Muscle layer of duodenum (tissue), 2 donors: ENCODE data around the gene EPS8L3.

Source experiments
- H3K27ac ChIP-seq: one replicate; pipeline ENCODE4 v1.7.0; 2013; ENCODE audit warnings: mild to moderate bottlenecking, low read length
- H3K27me3 ChIP-seq: one replicate; pipeline ENCODE4 v1.7.0; 2013; ENCODE audit warnings: low read depth, mild to moderate bottlenecking, control low read depth, low read length
- H3K36me3 ChIP-seq, 2 donors: one replicate each; pipeline ENCODE4 v1.7.0; 2013; ENCODE audit warnings: low read length in 2 of 2, control low read depth in 1 of 2, mild to moderate bottlenecking in 1 of 2; ENCODE audit not compliant: insufficient read depth in 2 of 2, control insufficient read depth in 1 of 2
- H3K4me1 ChIP-seq, 2 donors: one replicate each; pipeline ENCODE4 v1.7.0; 2013; ENCODE audit warnings: low read length in 2 of 2, mild to moderate bottlenecking in 2 of 2, control low read depth in 1 of 2, moderate library complexity in 1 of 2; ENCODE audit not compliant: insufficient read depth in 2 of 2, control insufficient read depth in 1 of 2
- H3K4me3 ChIP-seq, 2 donors: one replicate each; pipeline ENCODE4 v1.7.0; 2013; ENCODE audit warnings: low read length in 2 of 2, low read depth in 1 of 2, mild to moderate bottlenecking in 1 of 2
- H3K9me3 ChIP-seq, 2 donors: one replicate each; pipeline ENCODE4 v1.7.0; 2013; ENCODE audit warnings: low read length in 2 of 2, control low read depth in 1 of 2, mild to moderate bottlenecking in 1 of 2; ENCODE audit not compliant: control insufficient read depth in 1 of 2
- donor health status: healthy.

Gene EPS8L3

DNA sequence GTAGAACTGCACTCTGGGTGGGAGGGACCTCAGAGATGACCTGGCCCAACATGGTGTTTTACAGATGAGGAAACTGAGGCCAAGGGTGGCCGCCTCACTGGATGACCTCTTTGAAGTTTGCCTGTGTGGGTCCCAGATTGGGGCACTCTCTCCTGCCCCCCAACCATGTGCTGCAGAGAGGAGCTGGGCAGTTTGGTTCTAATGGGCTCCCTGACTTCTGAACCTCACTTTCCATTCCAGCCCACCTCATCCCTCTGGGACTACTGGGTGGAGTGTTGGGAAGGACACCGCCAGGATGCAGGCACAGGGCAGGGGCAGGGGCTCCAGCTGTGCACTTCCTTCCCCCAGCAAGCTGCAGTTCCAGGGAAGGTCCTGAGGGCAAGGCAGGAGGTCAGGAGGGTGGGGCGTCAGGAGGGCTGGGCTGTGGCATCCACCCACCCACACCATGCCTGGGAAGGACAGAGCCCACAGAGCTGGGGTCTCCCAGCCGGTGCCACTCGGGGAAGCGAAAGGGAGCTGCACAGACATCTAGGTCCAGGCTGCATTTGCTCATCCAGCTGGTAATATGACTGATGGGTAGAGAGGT lies 10.3 kb upstream of the EPS8L3 start:
- H3K27me3 ChIP-seq, result no peaks in the 10 kb centered on the region
- H3K27ac ChIP-seq, result no peak overlapping the region
- H3K9me3 ChIP-seq, result no peaks in the 10 kb centered on the region
- peaks cover 5 to 11% of the 10 kb centered on the region in 2 donors for H3K4me1 ChIP-seq
- H3K36me3 ChIP-seq, result no peaks in the 10 kb centered on the region
- no peak overlapping the region for H3K4me3 ChIP-seq

DNA sequence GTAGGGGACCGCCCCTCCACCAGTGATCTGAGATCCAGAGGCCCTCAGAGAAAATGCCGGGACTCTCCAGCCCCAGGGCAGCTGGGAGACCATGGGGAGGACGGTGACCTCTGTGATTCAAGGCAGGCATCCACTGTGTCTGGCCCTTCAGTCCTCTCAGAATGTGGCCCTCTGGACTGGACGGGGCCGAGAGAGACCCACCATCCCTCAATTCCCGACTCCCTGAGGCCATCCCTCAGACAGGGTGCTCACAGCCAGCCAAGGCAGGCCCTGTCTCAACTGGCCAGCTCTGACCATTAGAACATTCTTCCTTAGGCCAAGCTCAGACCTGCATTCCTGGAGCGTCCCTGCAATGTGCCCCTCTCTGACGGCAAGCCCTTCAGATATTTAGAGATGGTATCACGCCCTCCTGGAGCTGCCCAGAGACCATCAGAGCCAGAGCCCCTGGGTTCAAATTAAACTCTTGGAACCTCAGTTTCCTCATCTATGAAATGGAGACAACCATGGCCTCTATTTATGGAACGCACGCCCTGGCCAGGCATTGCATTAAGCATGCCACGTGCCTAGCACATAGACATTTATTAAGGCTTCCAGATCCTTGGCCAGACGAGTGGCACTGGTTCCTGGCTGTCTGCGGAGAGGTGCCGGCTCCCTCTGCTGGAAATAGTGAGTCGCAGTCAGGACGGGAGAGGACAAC lies 9.6 kb upstream of the EPS8L3 start:
- H3K9me3 ChIP-seq, result no peaks in the 10 kb centered on the region
- H3K36me3 ChIP-seq, result no peaks in the 10 kb centered on the region
- no peak overlapping the region for H3K4me3 ChIP-seq
- peaks cover 5 to 11% of the 10 kb centered on the region in 2 donors for H3K4me1 ChIP-seq
- H3K27ac ChIP-seq, result no peak overlapping the region
- H3K27me3 ChIP-seq, result no peaks in the 10 kb centered on the region

DNA sequence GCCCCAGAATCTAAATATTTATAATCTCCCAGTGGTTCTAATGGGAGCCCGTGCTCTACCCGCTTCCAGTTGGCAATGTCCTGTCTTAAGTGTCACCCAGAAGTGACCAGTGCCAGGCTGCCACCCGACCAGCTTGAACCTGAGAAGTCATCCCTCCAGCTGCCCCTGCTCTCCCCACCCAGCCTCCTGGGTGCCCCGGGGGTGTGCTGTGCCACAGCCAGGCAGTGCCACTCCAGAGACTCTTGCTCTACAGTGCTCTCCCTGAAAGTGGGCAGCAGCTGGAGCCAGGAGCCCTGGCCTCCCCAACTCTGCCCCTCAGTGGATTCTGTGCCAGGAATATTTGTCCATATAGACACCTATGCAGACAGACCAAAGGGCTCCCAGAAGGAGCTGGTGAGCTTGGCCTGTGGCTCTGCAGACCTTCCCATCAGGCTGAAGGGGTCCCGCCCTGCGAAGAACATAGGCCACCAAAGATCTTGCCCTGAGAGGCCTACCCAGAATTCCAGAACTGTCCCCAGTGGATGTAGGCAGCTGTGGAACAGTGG lies 9.0 kb upstream of the EPS8L3 start:
- no peak overlapping the region for H3K27ac ChIP-seq
- H3K36me3 ChIP-seq, result no peaks in the 10 kb centered on the region
- peaks cover 5 to 11% of the 10 kb centered on the region in 2 donors for H3K4me1 ChIP-seq

DNA sequence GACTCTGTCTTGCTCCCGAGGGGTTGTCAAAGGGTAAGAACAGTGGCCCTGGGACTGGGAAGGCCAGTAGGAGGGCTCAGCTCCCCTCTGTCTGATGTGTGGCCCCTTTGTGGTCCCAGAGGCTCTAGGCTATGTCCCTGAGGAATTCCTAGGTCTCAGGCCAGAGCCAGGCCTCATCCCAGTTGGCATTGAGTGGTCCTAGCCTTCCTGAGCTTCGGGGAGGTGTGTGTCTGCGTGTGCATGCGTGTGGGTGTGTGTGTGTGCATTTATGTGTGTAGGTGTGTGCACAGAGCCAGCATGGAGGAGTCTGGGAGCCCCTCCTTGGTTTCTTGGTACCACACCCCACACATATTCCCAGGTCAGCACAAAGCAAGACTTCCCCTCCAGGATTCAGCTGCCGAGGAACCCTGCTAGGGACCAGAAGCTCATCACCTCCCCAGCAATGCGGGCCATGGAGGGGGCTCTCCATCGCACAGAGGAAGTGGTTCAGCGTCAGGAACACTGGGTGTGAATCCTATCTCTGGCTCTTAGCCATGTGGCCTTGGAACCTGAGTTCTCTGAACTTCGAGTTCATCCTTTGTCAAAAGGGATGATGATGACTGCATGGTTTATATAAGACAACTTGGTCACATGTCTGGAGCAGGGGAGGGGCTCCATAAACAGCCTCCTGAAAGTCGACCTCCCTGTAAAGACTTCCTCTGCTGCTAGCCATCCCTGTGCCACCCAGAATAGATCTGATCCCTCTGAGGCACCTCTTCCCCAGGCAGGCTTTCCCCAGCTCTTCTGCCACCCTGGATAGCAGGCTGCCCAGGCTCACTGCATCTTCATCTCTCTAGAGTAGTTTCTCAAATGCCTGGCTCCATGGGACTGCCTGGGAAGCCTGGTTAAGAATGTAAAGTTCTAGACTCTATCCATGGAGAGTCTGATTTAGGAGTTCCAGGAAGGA lies 8.3 kb upstream of the EPS8L3 start:
- H3K27ac ChIP-seq, result no peak overlapping the region
- H3K9me3 ChIP-seq, result no peaks in the 10 kb centered on the region
- peaks cover 1 to 7% of the 10 kb centered on the region in 2 donors for H3K4me1 ChIP-seq
- H3K36me3 ChIP-seq, result no peaks in the 10 kb centered on the region
- H3K4me3 ChIP-seq, result no peak overlapping the region
- no peaks in the 10 kb centered on the region for H3K27me3 ChIP-seq

More for the DNA sequence above, 9.0 kb upstream of the EPS8L3 start:
- H3K4me3 ChIP-seq, result no peak overlapping the region
- no peaks in the 10 kb centered on the region for H3K27me3 ChIP-seq
- no peaks in the 10 kb centered on the region for H3K9me3 ChIP-seq

DNA sequence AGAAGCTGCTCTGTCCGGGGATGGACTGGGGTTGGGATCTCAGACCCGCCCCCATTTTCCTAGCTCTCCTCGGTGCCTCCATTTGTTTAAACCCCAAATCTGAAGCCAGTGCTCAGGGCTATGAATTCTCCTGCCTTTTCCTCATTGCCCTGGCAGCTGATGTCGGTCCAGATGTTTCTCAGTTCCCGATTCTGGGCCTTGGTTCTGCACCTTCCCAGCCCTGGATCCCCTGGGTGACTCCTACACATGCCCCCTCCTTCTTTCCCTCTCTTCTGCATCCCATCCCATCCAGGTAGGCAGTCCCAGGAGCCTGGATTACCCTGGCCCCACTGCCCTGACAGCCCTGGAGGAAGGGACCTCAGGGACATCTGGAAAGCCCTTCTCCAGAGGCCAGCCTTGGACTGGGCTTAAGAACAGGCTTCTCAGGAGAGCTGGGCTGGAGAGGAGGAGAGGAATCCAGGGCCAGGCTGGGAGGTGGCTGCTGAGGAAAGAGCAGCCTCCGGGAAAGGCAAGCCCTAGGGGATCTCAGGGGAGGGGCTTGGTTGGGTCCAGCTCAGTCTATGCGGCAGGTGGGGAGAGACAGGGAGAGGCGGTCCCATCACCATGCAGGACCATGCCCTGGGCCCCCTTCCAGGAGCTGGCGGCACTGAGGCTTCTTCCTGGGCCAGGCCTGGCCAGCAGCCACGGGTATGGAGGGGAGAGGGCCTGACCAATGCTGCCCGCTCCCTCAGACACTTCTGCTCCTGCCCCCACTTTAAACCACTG lies 6.8 kb upstream of the EPS8L3 start:
- no peak overlapping the region for H3K27ac ChIP-seq
- H3K4me1 ChIP-seq, result peaks cover 0 to 6% of the 10 kb centered on the region in 2 donors

DNA sequence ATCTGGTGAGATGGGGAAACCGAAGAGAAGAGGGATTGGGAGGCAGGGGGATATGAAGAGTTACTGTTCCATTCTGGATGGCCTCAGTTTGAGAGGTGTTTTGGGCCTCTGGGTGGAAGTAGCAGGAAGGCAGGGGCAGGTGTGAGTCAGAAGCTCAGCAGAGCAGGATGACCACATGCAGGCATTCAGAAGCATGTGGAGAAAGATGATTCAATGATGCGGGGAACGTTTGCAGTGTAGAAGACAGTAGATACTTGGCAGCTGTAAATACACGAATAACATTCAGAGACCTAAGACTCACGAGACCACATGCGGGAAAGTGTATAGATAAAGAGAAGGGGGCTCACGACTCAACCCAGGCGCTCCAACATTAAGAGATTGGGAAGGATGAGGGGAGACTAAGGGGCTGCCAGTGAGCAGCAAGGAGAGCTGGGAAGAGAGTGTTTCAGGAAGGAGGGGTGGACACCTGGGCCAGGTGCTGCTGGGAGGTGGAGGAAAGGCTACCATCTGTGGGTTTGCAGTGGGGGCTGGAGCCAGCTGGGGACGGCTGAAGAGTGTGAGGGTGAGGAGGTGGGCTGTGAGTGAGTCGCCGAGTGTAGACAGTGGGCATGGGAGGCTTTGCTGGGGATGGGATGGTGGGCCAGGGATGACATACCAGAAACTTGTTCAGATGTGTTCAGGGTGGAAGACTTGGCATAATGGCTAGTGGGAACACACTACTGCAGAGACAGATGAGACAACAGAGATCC lies 5.8 kb upstream of the EPS8L3 start:
- H3K27me3 ChIP-seq, result no peaks in the 10 kb centered on the region
- H3K36me3 ChIP-seq, result no peaks in the 10 kb centered on the region
- H3K27ac ChIP-seq, result no peak overlapping the region
- H3K4me1 ChIP-seq, result peaks cover 0 to 6% of the 10 kb centered on the region in 2 donors
- no peak overlapping the region for H3K4me3 ChIP-seq
- no peaks in the 10 kb centered on the region for H3K9me3 ChIP-seq

More for the DNA sequence above, 6.8 kb upstream of the EPS8L3 start:
- Histone ChIP-seq H3K36me3 (no peaks in the 10 kb centered on the region), H3K9me3 (no peaks in the 10 kb centered on the region), H3K4me3 (no peak overlapping the region), H3K27me3 (no peaks in the 10 kb centered on the region)

DNA sequence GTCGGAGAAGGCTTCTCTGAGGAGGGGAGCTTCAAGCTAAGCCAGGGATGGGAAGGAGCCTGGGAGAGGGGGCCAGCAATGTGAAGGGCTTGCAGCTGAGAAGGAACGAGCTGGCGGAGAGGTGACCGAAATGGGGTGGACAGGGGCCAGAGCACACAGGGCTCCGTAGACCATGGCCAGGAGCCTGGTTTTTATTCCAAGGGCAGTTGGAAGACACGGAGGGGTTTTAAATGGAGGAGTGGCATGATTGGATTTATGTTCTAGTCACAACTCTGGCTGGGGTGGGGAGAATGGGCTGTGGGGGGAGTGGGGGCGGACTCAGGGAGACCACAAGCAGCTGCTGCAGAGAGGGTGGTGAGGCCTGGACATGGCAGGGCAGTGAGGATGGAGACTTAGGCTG lies 5.1 kb upstream of the EPS8L3 start:
- peaks cover 0 to 6% of the 10 kb centered on the region in 2 donors for H3K4me1 ChIP-seq
- H3K36me3 ChIP-seq, result no peaks in the 10 kb centered on the region
- no peak overlapping the region for H3K27ac ChIP-seq

DNA sequence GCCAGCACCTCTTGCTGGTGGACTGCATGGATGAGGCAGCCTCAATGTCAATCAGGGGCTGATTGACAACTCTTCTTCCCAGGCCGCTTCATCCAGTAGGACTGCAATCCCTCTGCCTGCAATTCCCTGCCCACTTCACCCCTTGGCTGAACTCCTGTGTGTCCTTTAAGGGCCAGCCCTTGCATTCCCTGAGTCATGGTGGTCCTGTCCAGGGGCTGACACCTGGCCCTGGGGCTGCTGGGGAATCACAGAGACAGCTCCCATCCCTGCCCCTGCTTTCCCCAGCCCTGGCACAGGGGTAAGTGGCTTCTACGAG lies 4.6 kb upstream of the EPS8L3 start:
- no peaks in the 10 kb centered on the region for H3K36me3 ChIP-seq
- no peak overlapping the region for H3K4me3 ChIP-seq
- H3K4me1 ChIP-seq, result peaks cover 0 to 2% of the 10 kb centered on the region in 2 donors
- H3K9me3 ChIP-seq, result no peaks in the 10 kb centered on the region
- H3K27ac ChIP-seq, result no peak overlapping the region
- H3K27me3 ChIP-seq, result no peaks in the 10 kb centered on the region

More for the DNA sequence above, 5.1 kb upstream of the EPS8L3 start:
- Histone ChIP-seq H3K4me3 (no peak overlapping the region), H3K27me3 (no peaks in the 10 kb centered on the region), H3K9me3 (no peaks in the 10 kb centered on the region)

DNA sequence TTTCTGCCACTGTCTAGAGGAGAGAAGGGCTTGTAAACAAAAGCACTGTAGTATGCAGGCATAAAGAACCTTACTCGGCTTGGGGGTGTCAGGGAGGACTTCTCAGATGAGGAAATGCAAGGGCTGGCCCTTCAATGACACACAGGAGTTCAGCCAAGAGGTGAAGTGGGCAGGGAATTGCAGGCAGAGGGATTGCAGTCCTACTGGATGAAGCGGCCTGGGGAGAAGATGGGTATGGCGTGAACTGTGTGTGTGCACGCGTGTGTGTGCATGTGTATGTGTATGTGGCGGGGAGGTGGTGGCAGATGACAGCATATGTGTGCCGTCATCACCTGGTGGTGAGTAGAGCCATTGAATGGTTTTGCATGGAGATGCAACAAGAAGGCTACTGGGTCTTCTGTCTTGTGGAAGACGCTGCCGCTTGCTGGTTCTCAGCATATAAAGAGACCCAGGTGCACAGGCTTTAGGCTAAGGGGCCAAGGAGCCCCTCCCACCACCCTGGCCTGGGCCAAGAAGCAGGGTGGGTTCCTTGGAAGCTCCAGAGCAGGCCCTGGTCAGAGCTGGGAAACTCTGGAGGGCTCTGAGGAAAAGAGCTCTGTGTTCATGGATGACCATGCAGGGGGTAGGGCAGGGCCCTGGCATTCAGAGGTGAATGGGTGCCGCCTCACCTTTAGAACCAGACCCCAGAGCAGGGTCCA lies 4.1 kb upstream of the EPS8L3 start:
- Histone ChIP-seq H3K4me1 (no peaks in the 10 kb centered on the region), H3K4me3 (no peak overlapping the region), H3K27me3 (no peaks in the 10 kb centered on the region), H3K36me3 (no peaks in the 10 kb centered on the region), H3K9me3 (no peaks in the 10 kb centered on the region), H3K27ac (no peak overlapping the region)
